ENCODE results near the gene MYO1F.

The MYO1F gene

GRCh38 chr19:8616861-8617260 is 39.6 kb upstream of the MYO1F start:
- peaks cover 7% of the 10 kb centered on the region; the same call in 1 of the 2 replicates for H3K27me3 ChIP-seq (ENCODE audit: insufficient read depth, low read depth)
- no peak overlapping the region for H3K4me3 ChIP-seq (IDR thresholded peaks at IDR 0.05; ENCODE audit: insufficient read depth, low read depth, low read length)
- no peak overlapping the region for H3K27ac ChIP-seq
- H3K4me1 ChIP-seq (ENCODE audit: low read depth, poor library complexity, severe bottlenecking) = no peaks in the 10 kb centered on the region
- no peak overlapping the region for H2AFZ ChIP-seq (ENCODE audit: low read depth)
- H4K20me1 ChIP-seq (ENCODE audit: insufficient read depth) = no peaks in the 10 kb centered on the region
- no peak overlapping the region for H3K4me2 ChIP-seq
- no peak for TF ChIP-seq CTCF (conservative IDR thresholded peaks at IDR 0.05; ENCODE audit: low read depth, low read length)
- no peak overlapping the region for H3K9ac ChIP-seq
- no peaks in the 10 kb centered on the region for H3K79me2 ChIP-seq (ENCODE audit: insufficient read depth, low read depth)
- H3K36me3 ChIP-seq (ENCODE audit: insufficient read depth) = no peaks in the 10 kb centered on the region

GRCh38 chr19:8615813-8616596 is 38.8 kb upstream of the MYO1F start:
- H4K20me1 ChIP-seq (ENCODE audit: insufficient read depth) = no peaks in the 10 kb centered on the region
- H3K27ac ChIP-seq = no peak overlapping the region
- no peak overlapping the region for H3K9ac ChIP-seq
- TF ChIP-seq CTCF (conservative IDR thresholded peaks at IDR 0.05; ENCODE audit: low read depth, low read length) = peak; percentile 63
- no peaks in the 10 kb centered on the region for H3K4me1 ChIP-seq (ENCODE audit: low read depth, poor library complexity, severe bottlenecking)
- H2AFZ ChIP-seq (ENCODE audit: low read depth) = no peak overlapping the region
- H3K27me3 ChIP-seq (ENCODE audit: insufficient read depth, low read depth) = peaks cover 7% of the 10 kb centered on the region; the same call in 1 of the 2 replicates
- H3K36me3 ChIP-seq (ENCODE audit: insufficient read depth) = no peaks in the 10 kb centered on the region
- H3K4me2 ChIP-seq = no peak overlapping the region
- H3K4me3 ChIP-seq (IDR thresholded peaks at IDR 0.05; ENCODE audit: insufficient read depth, low read depth, low read length) = no peak overlapping the region
- no peaks in the 10 kb centered on the region for H3K79me2 ChIP-seq (ENCODE audit: insufficient read depth, low read depth)

- H3K4me2 ChIP-seq = no peak overlapping the region
- TF ChIP-seq CTCF (conservative IDR thresholded peaks at IDR 0.05; ENCODE audit: low read depth, low read length) = no peak
- no peaks in the 10 kb centered on the region for H3K36me3 ChIP-seq (ENCODE audit: insufficient read depth)
- H3K4me3 ChIP-seq (IDR thresholded peaks at IDR 0.05; ENCODE audit: insufficient read depth, low read depth, low read length) = no peak overlapping the region
- H3K27ac ChIP-seq = no peak overlapping the region
- H4K20me1 ChIP-seq (ENCODE audit: insufficient read depth) = no peaks in the 10 kb centered on the region
- no peaks in the 10 kb centered on the region for H3K79me2 ChIP-seq (ENCODE audit: insufficient read depth, low read depth)
- no peak overlapping the region for H2AFZ ChIP-seq (ENCODE audit: low read depth)
- peaks cover 7% of the 10 kb centered on the region; the same call in 1 of the 2 replicates for H3K27me3 ChIP-seq (ENCODE audit: insufficient read depth, low read depth)
- no peaks in the 10 kb centered on the region for H3K4me1 ChIP-seq (ENCODE audit: low read depth, poor library complexity, severe bottlenecking)
- no peak overlapping the region for H3K9ac ChIP-seq
Measured at GRCh38 chr19:8615024-8615423, 37.8 kb upstream of the MYO1F start.

- Histone ChIP-seq H4K20me1 (ENCODE audit: insufficient read depth) (no peaks in the 10 kb centered on the region), H2AFZ (ENCODE audit: low read depth) (no peak overlapping the region), H3K4me2 (no peak overlapping the region), H3K36me3 (ENCODE audit: insufficient read depth) (no peaks in the 10 kb centered on the region), H3K79me2 (ENCODE audit: insufficient read depth, low read depth) (no peaks in the 10 kb centered on the region), H3K27ac (no peak overlapping the region), H3K27me3 (ENCODE audit: insufficient read depth, low read depth) (peaks cover 7% of the 10 kb centered on the region; the same call in 1 of the 2 replicates), H3K4me3 (IDR thresholded peaks at IDR 0.05; ENCODE audit: insufficient read depth, low read depth, low read length) (no peak overlapping the region), H3K9ac (no peak overlapping the region), H3K4me1 (ENCODE audit: low read depth, poor library complexity, severe bottlenecking) (no peaks in the 10 kb centered on the region)
- TF ChIP-seq CTCF (conservative IDR thresholded peaks at IDR 0.05; ENCODE audit: low read depth, low read length) = no peak
Measured at GRCh38 chr19:8614455-8614854, 37.2 kb upstream of the MYO1F start.
